Neural progenitor cell (in vitro differentiated cells): ENCODE data around the gene CCL26.

Experiments used
- CTCF ChIP-seq: fragments of 200-600 bp; sonication (generic); IDR thresholded peaks from 2 replicates; pipeline ENCODE4 v1.5.1; 2017; ENCODE audit warnings: antibody characterized with exemption, mild to moderate bottlenecking
- EZH2 ChIP-seq: fragments of 200-600 bp; sonication (generic); IDR thresholded peaks from 2 replicates; pipeline ENCODE4 v1.6.1; 2017; ENCODE audit warnings: antibody characterized with exemption, mild to moderate bottlenecking, moderate library complexity

- TF ChIP-seq CTCF, result no peak
- TF ChIP-seq EZH2, result no peak
These were observed 33.4 kb downstream of the CCL26 start, which contains the start of gene HIP1 for GRCh38 chr7:75738604-75738974.
